PC-3 (cell line): ENCODE measurements around the gene TMED9.

Experiments used
- EZH2 ChIP-seq: fragments of 300-600 bp; sonication (generic); IDR thresholded peaks from one replicate; pipeline ENCODE4 v1.6.1; 2017; ENCODE audit warnings: antibody characterized with exemption, mild to moderate bottlenecking, low read length; ENCODE audit not compliant: unreplicated experiment
- EZH2phosphoT487 ChIP-seq: fragments of 300-600 bp; sonication (generic); IDR thresholded peaks from 2 replicates; pipeline ENCODE4 v1.6.1; 2018; ENCODE audit warnings: mild to moderate bottlenecking, antibody characterized with exemption, low read length, borderline replicate concordance
- TF ChIP-seq, protein P1 (sequence below): fragments of 300-600 bp; sonication (generic); conservative IDR thresholded peaks from 2 replicates; pipeline ENCODE4 v1.5.1; 2017; ENCODE audit warnings: antibody characterized with exemption, low read depth, mild to moderate bottlenecking, low read length

DNA sequence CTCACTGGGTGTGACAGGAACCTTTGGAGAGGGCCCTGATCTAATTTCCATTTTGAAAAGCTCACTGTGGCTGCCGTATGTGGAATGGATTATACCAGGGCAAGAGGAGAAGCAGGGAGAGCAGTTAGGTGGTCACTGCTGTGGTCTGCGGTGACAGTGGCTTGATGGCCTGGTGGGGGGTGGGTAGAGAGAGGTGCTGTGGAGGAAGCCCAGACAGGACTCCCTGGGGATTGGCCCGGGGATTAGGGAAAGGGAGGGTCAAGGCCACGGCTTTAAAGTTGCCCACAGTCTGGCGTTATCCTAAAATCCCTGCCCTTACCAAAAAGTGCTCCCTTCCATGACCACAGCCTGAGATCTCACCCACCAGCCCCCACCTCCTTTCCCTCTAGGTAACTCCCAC is 12.7 kb downstream of the TMED9 start:
- TF ChIP-seq, protein P1, sequence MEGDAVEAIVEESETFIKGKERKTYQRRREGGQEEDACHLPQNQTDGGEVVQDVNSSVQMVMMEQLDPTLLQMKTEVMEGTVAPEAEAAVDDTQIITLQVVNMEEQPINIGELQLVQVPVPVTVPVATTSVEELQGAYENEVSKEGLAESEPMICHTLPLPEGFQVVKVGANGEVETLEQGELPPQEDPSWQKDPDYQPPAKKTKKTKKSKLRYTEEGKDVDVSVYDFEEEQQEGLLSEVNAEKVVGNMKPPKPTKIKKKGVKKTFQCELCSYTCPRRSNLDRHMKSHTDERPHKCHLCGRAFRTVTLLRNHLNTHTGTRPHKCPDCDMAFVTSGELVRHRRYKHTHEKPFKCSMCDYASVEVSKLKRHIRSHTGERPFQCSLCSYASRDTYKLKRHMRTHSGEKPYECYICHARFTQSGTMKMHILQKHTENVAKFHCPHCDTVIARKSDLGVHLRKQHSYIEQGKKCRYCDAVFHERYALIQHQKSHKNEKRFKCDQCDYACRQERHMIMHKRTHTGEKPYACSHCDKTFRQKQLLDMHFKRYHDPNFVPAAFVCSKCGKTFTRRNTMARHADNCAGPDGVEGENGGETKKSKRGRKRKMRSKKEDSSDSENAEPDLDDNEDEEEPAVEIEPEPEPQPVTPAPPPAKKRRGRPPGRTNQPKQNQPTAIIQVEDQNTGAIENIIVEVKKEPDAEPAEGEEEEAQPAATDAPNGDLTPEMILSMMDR, result no peak
- TF ChIP-seq EZH2, result no peak
- no peak for TF ChIP-seq EZH2phosphoT487
